Adrenal gland (tissue), 12 donors: ENCODE data around the gene BHLHE23. TPM values are rescaled to one million over a fixed set of nuclear protein-coding genes. Genes with fewer than 3 reads are reported as not detected.

Experiments
- DNase-seq, 7 donors: peaks; one replicate each; pipeline ENCODE4 v3.0.0-alpha.2; 2019 to 2020
- H3K27ac ChIP-seq, 5 donors: fragments of 200-600 bp; sonication (generic) in 4 of 5; 1 replicate in 3 of 5; 2 replicates in 2 of 5; pipeline versions ENCODE4 v1.5.1 to v1.8.0; 2016 to 2020; ENCODE audit warnings: mild to moderate bottlenecking in 1 of 5
- H3K27me3 ChIP-seq: fragments of 200-600 bp; 2 replicates; pipeline ENCODE4 v1.8.0; 2021
- H3K36me3 ChIP-seq, 2 donors: fragments of 200-600 bp; replicated peaks in 1 of 2; 1 replicate in 1 of 2; 2 replicates in 1 of 2; pipeline versions ENCODE4 v1.5.1 to v1.8.0; 2018 to 2022
- H3K4me1 ChIP-seq, 2 donors: fragments of 200-600 bp; replicated peaks in 1 of 2; 1 replicate in 1 of 2; 2 replicates in 1 of 2; pipeline versions ENCODE4 v1.5.1 to v1.8.0; 2018 to 2021
- H3K4me3 ChIP-seq, 4 donors: fragments of 200-600 bp; sonication (generic) in 3 of 4; one replicate each; pipeline ENCODE4 v1.5.1; 2016 to 2018
- H3K9me3 ChIP-seq, 3 donors: fragments of 200-600 bp; sonication (generic) in 1 of 3; replicated peaks in 1 of 3; 1 replicate in 2 of 3; 2 replicates in 1 of 3; pipeline versions ENCODE4 v1.5.1 to v1.8.0; 2016 to 2021
- POLR2A ChIP-seq, 2 donors: fragments of 450-650 bp; IDR thresholded peaks; one replicate each; pipeline ENCODE4 v1.6.1; 2017; ENCODE audit warnings: antibody characterized with exemption in 2 of 2, mild to moderate bottlenecking in 2 of 2, moderate library complexity in 1 of 2
- WGBS, 4 donors: extraction: QIAGEN DNeasy Blood & Tissue Kit in 2 of 4; methylation state at CpG; one replicate each; pipeline versions ENCODE4 v1.1.5 to v1.1.7; 2013 to 2017; 5-methylcytosine and 5-hydroxymethylcytosine counted together
- intact Hi-C, 2 donors: fragments of 100-400 bp; cut with DNase I; formaldehyde crosslinking; loops; one replicate each; pipeline versions ENCODE4 v1.14.1 to v1.15.0; 2022 to 2023
- polyA plus RNA-seq, 3 donors: library from polyadenylated mRNA; stranded (reverse); fragments of 200-250 nt in 2 of 3; fragments of 350-450 nt in 1 of 3; fragmentation: Illumina TruSeq in 1 of 3; extraction: RNeasy Lipid Tissue Mini Kit (QIAGEN cat#74804) in 1 of 3; gene quantifications; one replicate each; pipeline ENCODE4 v1.2.3, GENCODE V29; 2013 to 2014
- total RNA-seq, 9 donors: library from RNA; depleted of rRNA in 4 of 9; stranded (reverse); fragments of >200 nt in 4 of 9; fragments of 120-200 nt in 1 of 9; fragmentation: NEBNext Ultra II Directional in 1 of 9; extraction: Animal tissue kit (Norgen Biotek cat#: 25700) in 1 of 9; gene quantifications; one replicate each; pipeline versions ENCODE4 v1.1.0 to v1.2.4, GENCODE V29; 2013 to 2023
- TF ChIP-seq, protein P1 (sequence below), 6 experiments: fragments of 450-650 bp in 4 of 6; fragments of 200-600 bp in 2 of 6; sonication (generic) in 1 of 6; IDR thresholded peaks; 1 replicate in 5 of 6; 2 replicates in 1 of 6; pipeline versions ENCODE4 v1.5.1 to v1.8.0; 2016 to 2021; ENCODE audit warnings: antibody characterized with exemption in 6 of 6, mild to moderate bottlenecking in 2 of 6, moderate library complexity in 1 of 6
- donor health status: healthy with polysubstance abuse.
- donor health status: Bipolar disorder and iron deficiency.
- donor health status: DM: yes; HTN: yes; CAD: no.
- donor health status: DM: no; HTN: no; CAD: no.
- donor health status: DM: no; HTN: no; CAD: no.
- donor health status: DM: yes; HTN: yes; CAD: no.

The BHLHE23 gene
- total and polyA plus RNA-seq, 12 donors, result not detected

DNA sequence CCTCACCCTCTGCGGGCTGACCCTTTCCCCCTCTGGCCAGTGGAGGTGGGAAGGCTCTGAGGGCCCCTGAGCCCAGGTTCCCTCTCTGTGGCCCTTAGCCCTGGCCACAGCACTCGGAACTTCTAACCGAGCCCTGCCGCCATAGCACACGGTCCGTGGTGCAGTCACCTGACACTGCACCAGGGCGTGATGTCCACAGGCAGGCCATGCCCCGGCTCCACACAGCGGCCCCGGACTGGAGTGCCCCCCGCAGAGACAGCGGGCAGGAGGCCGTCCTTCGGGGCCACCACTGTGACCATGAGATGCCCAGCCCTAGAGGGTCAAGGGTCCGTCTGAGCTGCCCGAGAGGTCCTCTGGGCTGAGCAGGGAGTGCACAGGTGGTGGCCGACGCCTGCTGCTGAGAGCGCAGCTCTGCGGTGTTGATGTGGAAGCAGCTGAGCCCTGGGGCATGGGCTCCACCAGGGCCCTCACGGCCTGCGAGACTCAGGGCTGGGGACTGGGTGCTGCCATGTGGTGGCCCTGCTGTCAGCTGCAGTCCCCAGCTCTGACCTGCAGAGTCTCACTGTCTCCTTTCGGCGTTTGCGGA, 11.2 kb upstream of the BHLHE23 start:
- intact Hi-C loops, result no loop called here
- Histone ChIP-seq H3K4me3 (no peak overlapping the region), H3K27ac (no peak overlapping the region), H3K4me1 (no peaks in the 10 kb centered on the region), H3K36me3 (no peaks in the 10 kb centered on the region), H3K9me3 (no peaks in the 10 kb centered on the region), H3K27me3 (peaks cover 46% of the 10 kb centered on the region)
- WGBS, 4 donors, result 80 to 89% (median 85%) methylated on average over 3 to 25 of the region's 25 CpGs
- no peak for DNase-seq
- TF ChIP-seq, protein P1, sequence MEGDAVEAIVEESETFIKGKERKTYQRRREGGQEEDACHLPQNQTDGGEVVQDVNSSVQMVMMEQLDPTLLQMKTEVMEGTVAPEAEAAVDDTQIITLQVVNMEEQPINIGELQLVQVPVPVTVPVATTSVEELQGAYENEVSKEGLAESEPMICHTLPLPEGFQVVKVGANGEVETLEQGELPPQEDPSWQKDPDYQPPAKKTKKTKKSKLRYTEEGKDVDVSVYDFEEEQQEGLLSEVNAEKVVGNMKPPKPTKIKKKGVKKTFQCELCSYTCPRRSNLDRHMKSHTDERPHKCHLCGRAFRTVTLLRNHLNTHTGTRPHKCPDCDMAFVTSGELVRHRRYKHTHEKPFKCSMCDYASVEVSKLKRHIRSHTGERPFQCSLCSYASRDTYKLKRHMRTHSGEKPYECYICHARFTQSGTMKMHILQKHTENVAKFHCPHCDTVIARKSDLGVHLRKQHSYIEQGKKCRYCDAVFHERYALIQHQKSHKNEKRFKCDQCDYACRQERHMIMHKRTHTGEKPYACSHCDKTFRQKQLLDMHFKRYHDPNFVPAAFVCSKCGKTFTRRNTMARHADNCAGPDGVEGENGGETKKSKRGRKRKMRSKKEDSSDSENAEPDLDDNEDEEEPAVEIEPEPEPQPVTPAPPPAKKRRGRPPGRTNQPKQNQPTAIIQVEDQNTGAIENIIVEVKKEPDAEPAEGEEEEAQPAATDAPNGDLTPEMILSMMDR (IDR thresholded peaks at IDR 0.05), result no peak
- no peak for TF ChIP-seq POLR2A (IDR thresholded peaks at IDR 0.05)

DNA sequence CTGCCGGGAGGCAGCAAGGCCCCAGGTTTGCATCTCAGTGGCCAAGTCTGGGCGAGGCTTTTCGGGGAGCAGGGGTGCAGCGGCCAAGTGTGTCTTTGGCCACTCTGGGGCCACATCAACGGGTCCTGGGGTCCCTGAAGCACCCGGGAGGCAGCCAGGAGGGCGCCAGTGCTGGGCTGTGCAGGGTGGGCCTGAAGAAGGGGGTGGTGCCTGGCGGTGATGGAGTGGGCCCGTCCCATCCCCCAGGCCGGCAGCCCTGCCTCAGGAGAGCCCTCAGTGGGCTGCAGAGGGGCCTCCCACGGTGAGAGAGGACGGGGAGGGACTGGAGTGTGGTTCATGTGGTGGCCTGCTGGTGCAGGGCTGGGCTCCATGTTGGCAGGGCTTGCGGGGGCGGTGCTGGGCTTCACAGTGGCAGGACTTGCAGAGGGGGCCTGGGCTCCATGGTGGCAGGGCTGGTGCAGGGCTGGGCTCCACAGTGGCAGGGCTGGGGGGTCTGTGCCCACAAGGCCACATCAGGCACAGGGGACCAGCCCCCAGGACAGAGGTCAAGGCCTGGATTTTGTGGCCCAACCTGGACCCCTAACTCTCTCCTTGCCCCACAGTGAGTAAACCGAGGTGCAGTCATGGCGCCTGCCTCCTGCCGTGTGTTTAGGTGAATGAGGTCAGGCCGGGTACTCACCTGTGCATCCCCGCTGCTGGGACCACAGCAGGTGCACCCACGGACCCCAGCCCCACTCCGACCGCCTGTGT, 10.5 kb upstream of the BHLHE23 start:
- intact Hi-C loops, result no loop called here
- DNase-seq, result no peak
- TF ChIP-seq POLR2A (IDR thresholded peaks at IDR 0.05), result no peak
- TF ChIP-seq, protein P1 (IDR thresholded peaks at IDR 0.05), result no peak
- 72 to 77% (median 76%) methylated on average over 15 to 22 of the region's 22 CpGs for WGBS, 4 donors
- Histone ChIP-seq H3K27ac (no peak overlapping the region), H3K27me3 (peaks cover 49% of the 10 kb centered on the region), H3K36me3 (no peaks in the 10 kb centered on the region), H3K4me1 (no peaks in the 10 kb centered on the region), H3K9me3 (no peaks in the 10 kb centered on the region), H3K4me3 (no peak overlapping the region)

DNA sequence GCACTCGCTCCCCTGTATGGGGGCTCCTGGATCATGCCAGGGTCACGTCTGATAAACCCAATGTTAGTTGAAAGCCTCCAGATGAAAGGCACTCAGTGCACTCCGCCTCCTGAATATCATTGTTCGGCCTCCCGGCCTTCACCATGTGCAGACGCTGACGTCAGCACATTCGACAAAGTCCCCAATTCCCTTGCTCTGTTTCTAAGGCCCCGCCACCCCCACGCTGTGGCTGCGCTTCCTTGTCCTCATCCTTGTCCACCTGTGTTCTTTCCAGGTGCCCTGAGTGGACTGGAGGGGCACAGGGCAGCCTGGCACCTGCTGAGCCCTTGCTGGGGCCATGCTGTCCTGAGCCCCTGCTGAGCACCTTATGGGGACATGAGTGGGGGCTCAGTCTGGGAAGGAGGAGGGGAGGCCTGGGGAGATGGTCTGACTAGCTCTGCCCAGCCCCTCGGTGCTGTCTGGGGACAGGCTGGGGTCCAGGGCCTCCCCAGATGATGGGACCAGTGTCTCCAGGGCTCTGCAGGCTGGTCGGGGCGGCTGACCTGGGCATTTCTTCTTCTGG, 9.8 kb upstream of the BHLHE23 start:
- Histone ChIP-seq H3K27ac (no peak overlapping the region), H3K4me3 (no peak overlapping the region), H3K27me3 (peaks cover 48% of the 10 kb centered on the region), H3K4me1 (no peaks in the 10 kb centered on the region), H3K36me3 (no peaks in the 10 kb centered on the region), H3K9me3 (no peaks in the 10 kb centered on the region)
- intact Hi-C loops, result no loop called here
- DNase-seq, result no peak
- WGBS, 4 donors, result 59 to 67% (median 66%) methylated on average over 11 to 14 of the region's 14 CpGs
- TF ChIP-seq, protein P1 (IDR thresholded peaks at IDR 0.05), result no peak
- TF ChIP-seq POLR2A (IDR thresholded peaks at IDR 0.05), result no peak

DNA sequence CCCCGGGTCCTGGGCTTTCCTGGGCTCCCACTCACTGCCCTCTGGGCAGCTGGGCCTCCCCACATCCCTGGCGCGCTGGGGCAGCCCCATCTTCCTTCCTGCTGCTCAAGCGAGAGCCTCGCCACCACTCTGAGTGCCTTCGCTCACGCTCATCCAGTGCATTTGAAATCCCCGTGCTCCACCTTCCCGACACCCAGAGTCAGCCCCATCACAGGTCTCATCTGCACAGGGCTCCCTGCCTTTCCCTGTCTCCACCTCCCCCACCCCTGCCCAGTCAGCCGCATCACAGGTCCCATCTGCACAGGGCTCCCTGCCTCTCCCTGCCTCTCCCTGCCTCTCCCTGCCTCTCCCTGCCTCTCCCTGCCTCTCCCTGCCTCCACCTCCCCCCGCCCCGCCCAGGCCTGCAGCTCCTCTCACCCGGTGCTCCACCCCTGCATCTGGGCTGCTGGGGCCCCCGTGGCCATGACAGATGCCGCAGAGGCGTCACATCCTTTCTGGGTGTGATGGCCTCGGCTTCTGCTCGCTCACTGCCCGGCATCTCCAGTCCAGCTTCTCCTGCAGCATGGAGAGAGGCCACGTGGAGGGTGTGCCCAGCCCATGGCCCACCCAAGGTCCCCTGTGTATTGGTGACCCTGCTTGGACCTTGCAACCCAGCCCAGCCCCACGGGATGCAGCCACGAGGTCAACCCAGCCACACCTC, 9.0 kb upstream of the BHLHE23 start:
- Histone ChIP-seq H3K27me3 (peaks cover 56% of the 10 kb centered on the region), H3K27ac (no peak overlapping the region), H3K36me3 (no peaks in the 10 kb centered on the region), H3K4me1 (no peaks in the 10 kb centered on the region), H3K4me3 (no peak overlapping the region), H3K9me3 (no peaks in the 10 kb centered on the region)
- DNase-seq, result no peak
- intact Hi-C loops, result no loop called here
- TF ChIP-seq, protein P1 (IDR thresholded peaks at IDR 0.05), result no peak
- TF ChIP-seq POLR2A (IDR thresholded peaks at IDR 0.05), result no peak
- WGBS, 4 donors, result 62 to 85% (median 67%) methylated on average over 8 to 21 of the region's 22 CpGs
